Measurements from ENCODE around the gene WBP2. TPM values are rescaled to one million over a fixed set of nuclear protein-coding genes. Genes with fewer than 3 reads are reported as not detected.

The WBP2 gene
- total and polyA plus RNA-seq, 2 of the 13 experiments (the other 11 are each of a cell fraction or from before 2014, with no cell fraction given): 29.2 to 29.5 TPM

DNA sequence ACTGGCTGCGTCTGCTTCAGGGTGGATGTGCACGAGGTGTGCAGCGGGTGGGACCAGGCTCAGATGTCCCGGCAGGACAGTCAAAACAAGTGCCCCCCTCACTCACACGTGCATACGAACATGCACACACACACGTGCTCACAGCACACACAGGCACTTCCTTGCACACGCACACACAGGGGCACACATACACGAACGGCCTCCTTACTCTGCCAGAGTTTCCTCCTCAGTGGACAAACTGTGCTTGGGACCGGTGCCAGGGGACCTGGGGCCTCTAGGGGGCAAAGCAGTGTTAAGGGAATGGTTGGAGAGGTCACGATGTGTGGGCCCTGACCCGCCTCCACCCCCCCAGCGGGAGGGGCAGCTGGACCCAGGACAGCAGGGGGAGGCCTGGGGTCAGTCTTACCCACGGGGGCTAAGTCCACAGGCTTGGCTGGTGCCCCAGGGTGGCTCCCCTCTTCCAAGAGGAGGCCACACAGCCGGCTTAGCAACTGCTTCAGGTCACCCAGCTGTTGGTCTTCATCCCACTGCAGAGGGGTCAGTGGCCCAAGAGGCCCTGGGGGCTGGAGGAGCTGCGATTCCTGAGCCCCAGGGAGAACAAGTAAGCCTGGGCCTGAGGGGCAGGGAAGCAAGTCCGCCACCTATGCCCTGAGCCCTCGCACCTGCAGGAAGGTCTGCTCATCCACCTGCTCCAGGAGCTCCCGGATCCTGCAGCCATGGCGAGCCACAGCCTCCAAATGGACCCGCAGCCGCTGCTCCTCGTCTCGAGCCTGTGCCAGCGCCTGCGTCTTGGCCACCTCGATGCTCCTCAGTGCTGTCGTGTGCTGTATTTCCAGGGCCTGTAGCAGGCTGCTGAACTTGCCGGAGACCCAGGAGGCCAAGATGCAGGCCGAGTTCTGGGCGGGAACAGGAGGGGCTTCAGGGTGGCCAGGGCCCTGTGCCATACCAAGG, 36.7 kb upstream of the WBP2 start (continued):
- TF ChIP-seq, protein P1, sequence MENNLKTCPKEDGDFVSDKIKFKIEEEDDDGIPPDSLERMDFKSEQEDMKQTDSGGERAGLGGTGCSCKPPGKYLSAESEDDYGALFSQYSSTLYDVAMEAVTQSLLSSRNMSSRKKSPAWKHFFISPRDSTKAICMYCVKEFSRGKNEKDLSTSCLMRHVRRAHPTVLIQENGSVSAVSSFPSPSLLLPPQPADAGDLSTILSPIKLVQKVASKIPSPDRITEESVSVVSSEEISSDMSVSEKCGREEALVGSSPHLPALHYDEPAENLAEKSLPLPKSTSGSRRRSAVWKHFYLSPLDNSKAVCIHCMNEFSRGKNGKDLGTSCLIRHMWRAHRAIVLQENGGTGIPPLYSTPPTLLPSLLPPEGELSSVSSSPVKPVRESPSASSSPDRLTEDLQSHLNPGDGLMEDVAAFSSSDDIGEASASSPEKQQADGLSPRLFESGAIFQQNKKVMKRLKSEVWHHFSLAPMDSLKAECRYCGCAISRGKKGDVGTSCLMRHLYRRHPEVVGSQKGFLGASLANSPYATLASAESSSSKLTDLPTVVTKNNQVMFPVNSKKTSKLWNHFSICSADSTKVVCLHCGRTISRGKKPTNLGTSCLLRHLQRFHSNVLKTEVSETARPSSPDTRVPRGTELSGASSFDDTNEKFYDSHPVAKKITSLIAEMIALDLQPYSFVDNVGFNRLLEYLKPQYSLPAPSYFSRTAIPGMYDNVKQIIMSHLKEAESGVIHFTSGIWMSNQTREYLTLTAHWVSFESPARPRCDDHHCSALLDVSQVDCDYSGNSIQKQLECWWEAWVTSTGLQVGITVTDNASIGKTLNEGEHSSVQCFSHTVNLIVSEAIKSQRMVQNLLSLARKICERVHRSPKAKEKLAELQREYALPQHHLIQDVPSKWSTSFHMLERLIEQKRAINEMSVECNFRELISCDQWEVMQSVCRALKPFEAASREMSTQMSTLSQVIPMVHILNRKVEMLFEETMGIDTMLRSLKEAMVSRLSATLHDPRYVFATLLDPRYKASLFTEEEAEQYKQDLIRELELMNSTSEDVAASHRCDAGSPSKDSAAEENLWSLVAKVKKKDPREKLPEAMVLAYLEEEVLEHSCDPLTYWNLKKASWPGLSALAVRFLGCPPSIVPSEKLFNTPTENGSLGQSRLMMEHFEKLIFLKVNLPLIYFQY (CRISPR knock-in tag; IDR thresholded peaks at IDR 0.05; ENCODE audit: borderline replicate concordance): peak; percentile 83
- TF ChIP-seq ZNF619 (CRISPR knock-in tag; IDR thresholded peaks at IDR 0.05) (no peak), FOXA1 (IDR thresholded peaks at IDR 0.05) (no peak), FOXA1 (CRISPR knock-in tag; IDR thresholded peaks at IDR 0.05) (no peak), ZNF720 (CRISPR knock-in tag; IDR thresholded peaks at IDR 0.05) (no peak), KMT2B (CRISPR knock-in tag; IDR thresholded peaks at IDR 0.05) (peak; percentile 16; the same call in 1 of the 2 replicates), ZNF543 (CRISPR knock-in tag; IDR thresholded peaks at IDR 0.05) (0 out of 2 replicates have a peak, but pooled peaks have one; percentile 21), HMGA1 (CRISPR knock-in tag; conservative IDR thresholded peaks at IDR 0.05) (no peak), POLR2AphosphoS2 (IDR thresholded peaks at IDR 0.05; ENCODE audit: low read depth, low read length) (no peak), DMAP1 (CRISPR knock-in tag; IDR thresholded peaks at IDR 0.05) (peak; percentile 67; the same call in 1 of the 2 replicates), PRPF4 (IDR thresholded peaks at IDR 0.05; ENCODE audit: low read depth, low read length, poor library complexity, severe bottlenecking) (no peak), SNRNP70 (IDR thresholded peaks at IDR 0.05; ENCODE audit: low read depth, low read length) (no peak), ZNF75D (CRISPR knock-in tag; IDR thresholded peaks at IDR 0.05; ENCODE audit: borderline replicate concordance) (no peak; the same call in 1 of the 2 replicates), YEATS4 (CRISPR knock-in tag; IDR thresholded peaks at IDR 0.05; ENCODE audit: borderline replicate concordance) (peak; percentile 82), ZNF124 (CRISPR knock-in tag; IDR thresholded peaks at IDR 0.05) (peak; percentile 85; the same call in 1 of the 2 replicates), ZFP36L1 (CRISPR knock-in tag; IDR thresholded peaks at IDR 0.05) (no peak)
- TF ChIP-seq, protein P2, sequence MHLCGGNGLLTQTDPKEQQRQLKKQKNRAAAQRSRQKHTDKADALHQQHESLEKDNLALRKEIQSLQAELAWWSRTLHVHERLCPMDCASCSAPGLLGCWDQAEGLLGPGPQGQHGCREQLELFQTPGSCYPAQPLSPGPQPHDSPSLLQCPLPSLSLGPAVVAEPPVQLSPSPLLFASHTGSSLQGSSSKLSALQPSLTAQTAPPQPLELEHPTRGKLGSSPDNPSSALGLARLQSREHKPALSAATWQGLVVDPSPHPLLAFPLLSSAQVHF (CRISPR knock-in tag; IDR thresholded peaks at IDR 0.05): no peak
- TF ChIP-seq, protein P3, sequence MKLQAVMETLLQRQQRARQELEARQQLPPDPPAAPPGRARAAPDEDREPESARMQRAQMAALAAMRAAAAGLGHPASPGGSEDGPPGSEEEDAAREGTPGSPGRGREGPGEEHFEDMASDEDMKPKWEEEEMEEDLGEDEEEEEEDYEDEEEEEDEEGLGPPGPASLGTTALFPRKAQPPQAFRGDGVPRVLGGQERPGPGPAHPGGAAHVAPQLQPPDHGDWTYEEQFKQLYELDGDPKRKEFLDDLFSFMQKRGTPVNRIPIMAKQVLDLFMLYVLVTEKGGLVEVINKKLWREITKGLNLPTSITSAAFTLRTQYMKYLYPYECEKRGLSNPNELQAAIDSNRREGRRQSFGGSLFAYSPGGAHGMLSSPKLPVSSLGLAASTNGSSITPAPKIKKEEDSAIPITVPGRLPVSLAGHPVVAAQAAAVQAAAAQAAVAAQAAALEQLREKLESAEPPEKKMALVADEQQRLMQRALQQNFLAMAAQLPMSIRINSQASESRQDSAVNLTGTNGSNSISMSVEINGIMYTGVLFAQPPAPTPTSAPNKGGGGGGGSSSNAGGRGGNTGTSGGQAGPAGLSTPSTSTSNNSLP (IDR thresholded peaks at IDR 0.05; ENCODE audit: low read depth, low read length): no peak
- TF ChIP-seq, protein P4, sequence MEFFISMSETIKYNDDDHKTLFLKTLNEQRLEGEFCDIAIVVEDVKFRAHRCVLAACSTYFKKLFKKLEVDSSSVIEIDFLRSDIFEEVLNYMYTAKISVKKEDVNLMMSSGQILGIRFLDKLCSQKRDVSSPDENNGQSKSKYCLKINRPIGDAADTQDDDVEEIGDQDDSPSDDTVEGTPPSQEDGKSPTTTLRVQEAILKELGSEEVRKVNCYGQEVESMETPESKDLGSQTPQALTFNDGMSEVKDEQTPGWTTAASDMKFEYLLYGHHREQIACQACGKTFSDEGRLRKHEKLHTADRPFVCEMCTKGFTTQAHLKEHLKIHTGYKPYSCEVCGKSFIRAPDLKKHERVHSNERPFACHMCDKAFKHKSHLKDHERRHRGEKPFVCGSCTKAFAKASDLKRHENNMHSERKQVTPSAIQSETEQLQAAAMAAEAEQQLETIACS (CRISPR knock-in tag; IDR thresholded peaks at IDR 0.05): no peak; the same call in 1 of the 2 replicates
- TF ChIP-seq, protein P5, sequence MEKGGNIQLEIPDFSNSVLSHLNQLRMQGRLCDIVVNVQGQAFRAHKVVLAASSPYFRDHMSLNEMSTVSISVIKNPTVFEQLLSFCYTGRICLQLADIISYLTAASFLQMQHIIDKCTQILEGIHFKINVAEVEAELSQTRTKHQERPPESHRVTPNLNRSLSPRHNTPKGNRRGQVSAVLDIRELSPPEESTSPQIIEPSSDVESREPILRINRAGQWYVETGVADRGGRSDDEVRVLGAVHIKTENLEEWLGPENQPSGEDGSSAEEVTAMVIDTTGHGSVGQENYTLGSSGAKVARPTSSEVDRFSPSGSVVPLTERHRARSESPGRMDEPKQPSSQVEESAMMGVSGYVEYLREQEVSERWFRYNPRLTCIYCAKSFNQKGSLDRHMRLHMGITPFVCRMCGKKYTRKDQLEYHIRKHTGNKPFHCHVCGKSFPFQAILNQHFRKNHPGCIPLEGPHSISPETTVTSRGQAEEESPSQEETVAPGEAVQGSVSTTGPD (CRISPR knock-in tag; IDR thresholded peaks at IDR 0.05): no peak

All from HepG2 (cell line).